MM.1S (cell line): ENCODE measurements around the gene CACNB2.

ENCODE experiments used
- CTCF ChIP-seq: fragments of 300-600 bp; sonication (generic); IDR thresholded peaks from 2 replicates; pipeline ENCODE4 v1.5.1; 2016; ENCODE audit warnings: antibody characterized with exemption, low read length, mixed read lengths
- EZH2 ChIP-seq: fragments of 300-600 bp; sonication (generic); optimal IDR thresholded peaks from 2 replicates; pipeline ENCODE3; 2017; ENCODE audit warnings: low read depth, mild to moderate bottlenecking, antibody characterized with exemption, low read length, mixed read lengths

- TF ChIP-seq CTCF: peak; percentile 69
- TF ChIP-seq EZH2: no peak
Observed at GRCh38 chr10:18104223-18104872, 35.9 kb upstream of the CACNB2 start.
